GM21528 (cell line): ENCODE data around the gene PKIG.
"Not testable (repeated sequence)": the region's sequence is repeated elsewhere in the genome, so short reads cannot be mapped to it uniquely, and the experiment has no call there.

Experiments used
- ATAC-seq: cut with Tn5 transposase; IDR thresholded peaks from one replicate; pipeline ENCODE4 v1.9.1; 2021; ENCODE audit warnings: mild to moderate bottlenecking, moderate library complexity; ENCODE audit not compliant: unreplicated experiment, low FRiP score

The PKIG gene

DNA sequence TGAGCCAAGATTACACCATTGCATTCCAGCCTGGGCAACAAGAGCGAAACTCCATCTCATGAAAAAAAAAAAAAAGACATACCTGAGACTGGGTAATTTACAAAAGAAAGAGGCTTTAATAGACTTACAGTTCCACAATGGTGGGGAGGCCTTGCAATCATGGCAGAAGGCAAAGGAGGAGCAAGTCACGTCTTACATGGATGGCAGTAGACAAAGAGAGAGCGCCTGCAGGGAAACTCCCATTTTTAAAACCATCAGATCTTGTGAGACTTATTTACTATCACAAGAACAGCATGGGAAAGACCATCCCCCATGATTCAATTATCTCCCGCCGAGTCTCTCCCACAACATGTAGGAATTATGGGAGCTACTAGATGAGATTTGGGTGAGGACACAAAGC, 71.8 kb downstream of the PKIG start:
- not testable (repeated sequence) for ATAC-seq

DNA sequence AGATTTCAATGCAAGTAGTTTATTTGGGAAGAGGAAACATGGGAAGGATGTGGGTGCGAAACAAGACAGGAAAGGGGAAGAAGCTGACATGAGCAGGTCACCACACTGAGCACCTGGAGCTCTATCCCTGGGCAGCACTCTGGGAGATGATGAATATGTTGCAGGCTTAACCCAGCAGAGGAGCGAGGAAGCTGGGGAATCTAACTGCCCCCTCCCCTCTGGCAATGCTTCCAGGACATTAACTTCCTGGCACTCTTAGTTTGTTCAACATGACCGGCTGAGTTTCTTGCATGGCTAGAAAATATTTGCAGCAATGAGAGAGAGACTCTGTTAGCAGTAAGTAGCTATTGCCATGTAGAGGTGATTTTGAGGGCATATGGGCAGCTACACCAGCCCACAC, 74.1 kb downstream of the PKIG start:
- ATAC-seq = no peak

DNA sequence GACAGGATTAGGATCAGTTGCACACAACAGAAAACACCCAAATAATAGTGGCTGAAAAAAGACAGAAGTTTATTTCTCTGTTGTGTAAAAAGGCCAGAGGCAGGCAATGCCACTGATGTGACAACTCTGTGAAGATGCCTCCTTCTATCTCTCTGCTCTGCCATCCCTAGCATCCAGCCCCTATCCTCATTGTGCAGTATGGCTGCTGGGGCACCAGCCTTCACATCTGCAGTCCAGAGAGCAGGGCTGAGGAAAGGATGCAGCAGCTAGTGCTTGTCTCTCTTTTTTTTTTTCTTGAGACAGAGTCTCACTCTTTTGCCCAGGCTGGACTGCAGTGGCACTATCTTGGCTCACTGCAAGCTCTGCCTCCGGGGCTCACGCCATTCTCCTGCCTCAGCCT, 75.5 kb downstream of the PKIG start:
- no peak for ATAC-seq

DNA sequence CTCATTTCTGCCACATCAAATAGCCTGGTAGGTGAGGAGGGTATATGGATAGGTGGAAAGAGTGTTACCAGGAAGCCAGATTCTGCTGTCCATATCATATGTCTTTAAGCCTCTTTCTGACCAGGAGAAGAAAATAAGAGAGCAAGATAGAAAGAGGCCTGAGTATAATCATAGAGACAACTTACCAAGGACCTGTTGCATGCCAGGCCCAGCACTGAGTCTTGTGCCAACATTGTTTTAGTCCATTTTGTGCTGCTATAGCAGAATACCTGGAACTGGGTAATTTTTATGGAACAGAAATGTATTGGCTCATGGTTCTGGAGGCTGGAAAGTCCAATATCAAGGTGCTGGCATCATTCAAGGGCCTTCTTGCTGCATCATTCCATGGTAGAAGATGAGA, 76.4 kb downstream of the PKIG start:
- ATAC-seq = no peak

DNA sequence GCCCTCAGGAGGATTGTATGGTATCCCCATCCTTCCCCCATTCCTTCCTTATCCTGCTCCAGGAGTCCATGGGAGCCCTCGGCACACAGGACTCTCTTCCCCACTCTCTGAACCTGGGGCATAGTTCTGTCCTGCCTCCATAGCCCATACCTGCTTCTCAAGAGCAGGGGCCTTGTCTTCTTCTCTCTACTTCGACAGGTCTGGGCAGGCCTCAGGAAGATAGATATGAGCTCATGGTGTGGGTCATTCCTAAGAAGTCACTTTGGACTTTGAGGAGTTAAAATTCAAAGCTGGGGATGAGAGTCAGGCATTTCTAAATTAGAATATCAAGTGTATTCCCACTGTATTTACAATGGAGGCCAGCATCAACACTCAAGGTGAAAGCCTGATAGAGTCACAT, 77.6 kb downstream of the PKIG start:
- no peak for ATAC-seq

DNA sequence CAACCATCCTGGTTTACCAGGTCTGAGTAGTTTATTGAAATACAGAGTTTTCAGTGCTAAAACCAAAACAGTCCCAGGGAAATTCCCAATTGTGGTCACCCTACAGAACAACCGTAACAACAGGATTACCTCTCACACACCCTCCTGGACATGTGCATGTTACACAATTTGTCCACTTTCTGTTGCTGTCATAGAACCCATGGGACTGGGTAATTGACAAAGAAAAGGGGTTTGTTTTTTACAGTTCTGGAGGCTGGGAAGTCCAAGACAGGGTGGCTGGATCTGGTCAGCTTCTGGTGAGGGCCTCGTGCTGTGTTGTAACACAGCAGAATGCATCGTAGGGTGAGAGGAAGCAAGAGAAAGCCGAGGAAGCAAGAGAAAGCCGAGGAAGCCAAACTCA, 78.2 kb downstream of the PKIG start:
- no peak for ATAC-seq

DNA sequence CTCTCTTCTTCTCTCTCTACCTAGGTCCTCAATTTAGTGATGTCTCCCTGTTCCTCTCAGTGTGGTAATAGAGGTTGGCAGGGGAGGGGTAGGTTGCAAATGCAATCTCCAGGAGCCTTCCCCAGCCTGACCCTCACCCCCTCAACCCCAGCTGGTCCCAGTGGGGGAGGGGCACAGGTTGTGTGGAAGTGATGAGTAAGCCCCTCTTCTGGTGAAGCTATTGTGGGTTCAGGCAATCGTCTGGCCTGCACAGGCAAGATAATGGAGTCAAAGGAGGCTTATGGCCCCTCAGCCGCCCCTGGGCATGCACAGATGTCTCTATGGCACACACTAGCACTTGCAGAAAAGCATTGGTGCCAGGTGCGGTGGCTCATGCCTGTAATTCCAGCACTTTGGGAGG, 79.9 kb downstream of the PKIG start:
- ATAC-seq = no peak

DNA sequence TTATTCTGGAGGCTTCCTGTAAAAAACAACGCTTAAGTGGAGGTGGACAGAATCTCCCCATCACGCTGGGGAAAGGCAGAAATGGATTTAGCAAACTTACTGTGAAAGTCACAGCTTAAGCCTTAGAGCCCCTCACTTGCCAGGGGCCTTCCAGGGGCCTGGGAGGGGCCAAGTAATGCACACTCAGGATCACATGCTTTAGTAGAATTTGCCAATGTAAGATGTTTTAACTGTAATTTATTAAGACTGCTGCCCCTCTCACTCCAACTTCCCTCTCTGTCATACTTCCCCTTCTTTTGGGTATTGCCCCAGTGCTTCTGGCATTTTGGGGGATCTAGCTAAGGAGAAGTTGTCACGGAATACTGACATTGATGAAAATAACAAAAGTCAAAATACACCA, 81.8 kb downstream of the PKIG start:
- no peak for ATAC-seq

DNA sequence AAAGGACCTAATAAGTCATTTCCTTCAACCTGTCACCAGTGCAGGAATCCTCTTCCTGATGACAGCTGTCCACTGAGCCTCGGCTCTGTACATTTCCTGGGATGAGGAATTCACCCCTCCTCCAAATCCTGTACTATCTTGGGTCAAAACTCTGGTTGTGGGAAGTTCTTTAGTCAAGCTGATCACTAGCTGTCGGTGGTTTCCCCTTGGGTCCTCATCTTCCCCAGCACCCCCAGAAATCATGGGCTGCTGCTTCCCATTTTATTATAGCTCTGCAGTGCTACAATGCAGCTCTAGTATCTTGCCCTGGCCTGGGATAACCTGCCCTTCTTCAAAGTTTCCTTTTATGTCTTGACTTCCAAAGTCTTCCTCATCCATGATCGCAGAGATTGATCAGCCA, 83.7 kb downstream of the PKIG start:
- no peak for ATAC-seq
